Ovary (tissue), 3 donors: ENCODE results near the gene MAP2K5.
A peak's percentile ranks its signal among the peaks of the same experiment; 100 is the strongest.

ENCODE experiments used
- POLR2A ChIP-seq: fragments of 450-650 bp; IDR thresholded peaks from one replicate; pipeline ENCODE4 v1.6.1; 2017; ENCODE audit warnings: antibody characterized with exemption, mild to moderate bottlenecking, moderate library complexity
- TF ChIP-seq, protein P1 (sequence below), 3 donors: fragments of 450-650 bp in 2 of 3; fragments of 200-600 bp in 1 of 3; IDR thresholded peaks; one replicate each; pipeline versions ENCODE4 v1.5.1 to v1.8.0; 2016 to 2022; ENCODE audit warnings: antibody characterized with exemption in 3 of 3, mild to moderate bottlenecking in 1 of 3
- donor health status: DM: no; HTN: no; CAD: no.

DNA sequence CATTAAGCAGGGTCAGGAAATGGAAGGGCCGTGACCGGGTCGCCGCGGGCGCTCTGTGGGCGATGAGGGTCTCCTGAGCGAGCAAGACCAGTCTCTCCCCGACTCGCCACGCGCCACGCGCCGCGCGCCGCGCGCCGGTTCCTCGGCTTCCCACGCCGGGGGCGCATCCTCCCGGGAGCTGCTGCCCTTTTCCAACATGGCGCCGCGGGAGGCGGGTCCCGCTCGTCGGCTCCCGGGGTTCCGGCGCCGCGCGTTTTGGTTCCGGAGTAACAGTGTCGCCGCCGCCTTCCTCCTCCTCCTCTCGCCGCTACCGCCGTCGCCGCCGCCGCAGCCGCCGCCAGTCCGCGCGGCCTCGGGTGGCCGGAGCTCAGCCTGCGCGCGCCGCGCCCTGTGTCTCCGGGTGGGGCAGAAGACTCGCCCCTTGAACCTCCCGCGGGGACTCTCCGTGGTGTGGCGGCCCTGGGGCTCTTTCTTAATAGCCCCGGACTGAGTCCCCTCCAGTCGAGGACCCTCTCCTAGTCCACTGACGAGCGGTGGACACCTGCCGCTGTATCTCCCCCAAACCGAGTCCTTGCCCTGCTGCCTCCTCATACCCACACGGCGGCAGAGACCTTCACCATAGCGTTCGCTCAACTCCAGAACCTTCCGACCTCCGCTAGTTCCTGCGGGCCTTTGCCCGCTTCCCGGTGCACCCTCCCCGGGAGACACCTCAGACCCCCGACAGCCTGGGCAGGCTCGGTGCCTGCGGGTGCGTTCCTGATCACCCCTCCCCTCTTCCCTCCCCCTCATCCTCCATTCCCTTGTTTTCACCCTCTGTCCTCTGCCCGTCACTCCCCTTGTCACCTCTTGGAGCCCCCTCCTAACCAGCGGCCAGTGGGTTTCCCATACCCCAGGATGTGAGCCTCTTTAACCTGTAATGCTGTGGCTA is at the start of gene MAP2K5:
- TF ChIP-seq, protein P1, sequence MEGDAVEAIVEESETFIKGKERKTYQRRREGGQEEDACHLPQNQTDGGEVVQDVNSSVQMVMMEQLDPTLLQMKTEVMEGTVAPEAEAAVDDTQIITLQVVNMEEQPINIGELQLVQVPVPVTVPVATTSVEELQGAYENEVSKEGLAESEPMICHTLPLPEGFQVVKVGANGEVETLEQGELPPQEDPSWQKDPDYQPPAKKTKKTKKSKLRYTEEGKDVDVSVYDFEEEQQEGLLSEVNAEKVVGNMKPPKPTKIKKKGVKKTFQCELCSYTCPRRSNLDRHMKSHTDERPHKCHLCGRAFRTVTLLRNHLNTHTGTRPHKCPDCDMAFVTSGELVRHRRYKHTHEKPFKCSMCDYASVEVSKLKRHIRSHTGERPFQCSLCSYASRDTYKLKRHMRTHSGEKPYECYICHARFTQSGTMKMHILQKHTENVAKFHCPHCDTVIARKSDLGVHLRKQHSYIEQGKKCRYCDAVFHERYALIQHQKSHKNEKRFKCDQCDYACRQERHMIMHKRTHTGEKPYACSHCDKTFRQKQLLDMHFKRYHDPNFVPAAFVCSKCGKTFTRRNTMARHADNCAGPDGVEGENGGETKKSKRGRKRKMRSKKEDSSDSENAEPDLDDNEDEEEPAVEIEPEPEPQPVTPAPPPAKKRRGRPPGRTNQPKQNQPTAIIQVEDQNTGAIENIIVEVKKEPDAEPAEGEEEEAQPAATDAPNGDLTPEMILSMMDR (IDR thresholded peaks at IDR 0.05): no peak
- peak; percentile 44 for TF ChIP-seq POLR2A
